Thoracic aorta (tissue), 2 donors: ENCODE data around the gene CD46. TPM values are rescaled to one million over a fixed set of nuclear protein-coding genes. Genes with fewer than 3 reads are reported as not detected.
"Not testable (repeated sequence)": the region's sequence is repeated elsewhere in the genome, so short reads cannot be mapped to it uniquely, and the experiment has no call there.

Source experiments
- ATAC-seq: fragments of 150-250 bp; one replicate; pipeline ENCODE4 v1.8.0; 2017; ENCODE audit warnings: low read depth; ENCODE audit not compliant: insufficient number of reproducible peaks, low FRiP score
- DNase-seq: peaks from one replicate; pipeline ENCODE4 v3.0.0-alpha.2; 2020; ENCODE audit warnings: low spot score
- H3K27ac ChIP-seq, 2 donors: fragments of 200-600 bp; sonication (generic); 1 replicate in 1 of 2; 2 replicates in 1 of 2; pipeline ENCODE4 v1.5.1; 2016; ENCODE audit warnings: mild to moderate bottlenecking in 2 of 2, moderate library complexity in 2 of 2
- H3K27me3 ChIP-seq: fragments of 200-600 bp; sonication (generic); replicated peaks from 2 replicates; pipeline ENCODE4 v1.6.0; 2016; ENCODE audit warnings: mild to moderate bottlenecking; ENCODE audit not compliant: insufficient read depth
- H3K36me3 ChIP-seq: fragments of 200-600 bp; sonication (generic); one replicate; pipeline ENCODE4 v1.5.1; 2016
- H3K4me1 ChIP-seq, 2 donors: fragments of 200-600 bp; sonication (generic); 1 replicate in 1 of 2; 2 replicates in 1 of 2; pipeline versions ENCODE4 v1.5.1 to v1.6.0; 2016; ENCODE audit warnings: low read depth in 2 of 2, mild to moderate bottlenecking in 1 of 2; ENCODE audit not compliant: control insufficient read depth in 1 of 2
- H3K4me3 ChIP-seq: fragments of 200-600 bp; sonication (generic); 2 replicates; pipeline ENCODE4 v1.5.1; 2016; ENCODE audit warnings: mild to moderate bottlenecking
- H3K9me3 ChIP-seq: fragments of 200-600 bp; sonication (generic); 2 replicates; pipeline ENCODE4 v1.5.1; 2016
- CTCF ChIP-seq: fragments of 200-600 bp; sonication (generic); IDR thresholded peaks from one replicate; pipeline ENCODE4 v1.5.1; 2019; ENCODE audit warnings: antibody characterized with exemption
- total RNA-seq, 2 donors: library from RNA; depleted of rRNA; stranded (reverse); fragments of >200 nt; gene quantifications; one replicate each; pipeline versions ENCODE4 v1.1.0 to v1.2.3, GENCODE V29; 2016

CD46 gene
- total RNA-seq, 2 donors from 2014 or later: 138 to 202 TPM

DNA sequence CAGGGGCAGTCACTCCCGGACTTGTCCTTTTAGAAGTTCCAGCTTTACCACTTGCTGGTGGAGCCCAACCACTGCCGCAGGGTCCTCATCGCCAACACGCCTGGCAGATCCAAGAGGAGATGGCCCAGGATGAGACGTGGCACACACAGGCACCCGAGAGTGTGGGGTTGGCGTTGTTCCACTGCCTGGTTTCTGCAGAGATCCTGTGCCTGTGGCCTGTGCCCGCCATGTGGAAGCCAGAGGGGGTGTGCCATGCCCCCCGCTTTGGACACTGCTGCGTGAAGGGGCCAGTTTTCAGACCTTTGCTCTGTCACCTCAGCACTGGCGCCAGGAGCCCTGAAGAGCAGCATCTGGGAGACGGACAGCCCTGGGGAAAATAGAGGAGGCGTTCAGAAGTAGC, 10.8 kb downstream of the CD46 start:
- H3K4me3 ChIP-seq: no peak overlapping the region
- H3K9me3 ChIP-seq: no peaks in the 10 kb centered on the region
- DNase-seq (no peak), ATAC-seq (no peak)
- H3K36me3 ChIP-seq: peaks cover 28% of the 10 kb centered on the region
- H3K4me1 ChIP-seq: no peaks in the 10 kb centered on the region
- H3K27me3 ChIP-seq: no peaks in the 10 kb centered on the region
- no peak for TF ChIP-seq CTCF
- H3K27ac ChIP-seq: no peak overlapping the region

- Histone ChIP-seq H3K36me3 (peaks cover 26% of the 10 kb centered on the region), H3K27me3 (no peaks in the 10 kb centered on the region), H3K9me3 (no peaks in the 10 kb centered on the region), H3K4me3 (no peak overlapping the region), H3K27ac (no peak overlapping the region), H3K4me1 (no peaks in the 10 kb centered on the region)
- DNase-seq (no peak), ATAC-seq (no peak)
- TF ChIP-seq CTCF: no peak
These were observed 11.2 kb downstream of the CD46 start for GRCh38 chr1:207763091-207763490.

- peaks cover 27% of the 10 kb centered on the region for H3K36me3 ChIP-seq
- H3K27me3 ChIP-seq: no peaks in the 10 kb centered on the region
- no peak overlapping the region for H3K27ac ChIP-seq
- DNase-seq (no peak), ATAC-seq (no peak)
- H3K4me3 ChIP-seq: no peak overlapping the region
- H3K9me3 ChIP-seq: no peaks in the 10 kb centered on the region
- no peak for TF ChIP-seq CTCF
- H3K4me1 ChIP-seq: no peaks in the 10 kb centered on the region
These were observed 12.1 kb downstream of the CD46 start for GRCh38 chr1:207763972-207764371.

DNA sequence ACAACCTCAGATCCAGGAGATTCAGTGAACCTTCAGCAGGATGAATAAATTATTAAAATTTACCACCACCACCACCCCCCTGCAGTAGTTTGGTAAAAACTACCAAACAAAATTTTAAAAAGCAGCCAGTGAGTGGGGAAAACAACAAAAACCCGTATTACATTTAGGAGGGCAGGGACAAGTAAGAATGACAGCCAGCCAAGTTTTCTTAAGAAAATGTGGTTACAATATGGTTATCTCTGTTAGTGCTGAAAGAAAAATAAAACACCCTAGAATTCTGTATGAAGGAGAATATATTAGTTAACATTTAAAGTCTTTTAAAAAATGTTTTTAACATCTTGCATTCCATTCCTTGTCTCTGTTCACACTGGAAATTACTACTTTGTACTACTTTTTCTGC, 14.7 kb downstream of the CD46 start:
- DNase-seq: no peak
- Histone ChIP-seq H3K27ac (no peak overlapping the region), H3K36me3 (peaks cover 23% of the 10 kb centered on the region), H3K27me3 (no peaks in the 10 kb centered on the region), H3K4me3 (no peak overlapping the region), H3K4me1 (no peaks in the 10 kb centered on the region), H3K9me3 (no peaks in the 10 kb centered on the region)
- no peak for ATAC-seq
- no peak for TF ChIP-seq CTCF

GRCh38 chr1:207770514-207770913, 18.7 kb downstream of the CD46 start:
- DNase-seq, H3K4me1 ChIP-seq, H3K9me3 ChIP-seq, H3K4me3 ChIP-seq, H3K27me3 ChIP-seq, ATAC-seq, H3K27ac ChIP-seq: not testable (repeated sequence)
- peaks cover 21% of the 10 kb centered on the region for H3K36me3 ChIP-seq

DNA sequence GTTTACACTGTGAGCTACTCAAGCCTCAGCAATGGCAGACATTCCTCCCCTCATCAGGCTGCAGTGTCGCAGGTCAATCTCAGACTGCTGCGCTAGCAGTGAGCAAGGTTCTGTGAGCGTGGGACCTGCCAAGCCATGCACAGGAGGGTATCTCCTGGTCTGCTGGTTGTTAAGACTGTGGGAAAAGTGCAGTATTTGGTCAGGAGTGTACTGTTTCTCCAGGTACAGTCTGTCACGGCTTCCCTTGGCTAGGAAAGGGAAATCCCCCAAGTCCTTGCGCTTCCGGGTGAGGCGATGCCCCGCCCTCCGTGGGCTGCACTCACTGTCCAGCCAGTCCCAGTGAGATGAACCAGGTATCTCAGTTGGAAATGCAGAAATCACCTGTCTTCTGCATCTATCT, 24.2 kb downstream of the CD46 start:
- ATAC-seq, H3K27me3 ChIP-seq, H3K9me3 ChIP-seq, H3K4me1 ChIP-seq, DNase-seq, H3K27ac ChIP-seq, H3K4me3 ChIP-seq: not testable (repeated sequence)
- H3K36me3 ChIP-seq: peaks cover 19% of the 10 kb centered on the region

GRCh38 chr1:207777412-207777811, 25.6 kb downstream of the CD46 start:
- H3K4me1 ChIP-seq, DNase-seq, H3K9me3 ChIP-seq, ATAC-seq, H3K4me3 ChIP-seq, H3K27me3 ChIP-seq, H3K27ac ChIP-seq: not testable (repeated sequence)
- peaks cover 13% of the 10 kb centered on the region for H3K36me3 ChIP-seq
